AG04449 (cell line): Measurements from ENCODE around the gene IGFBPL1.
"Not testable (repeated sequence)": the region's sequence is repeated elsewhere in the genome, so short reads cannot be mapped to it uniquely, and the experiment has no call there.

Source experiments
- CTCF ChIA-PET: fragments of 350-600 bp; formaldehyde crosslinking; extraction: SDS; loops from one replicate; lab custom pipeline; 2021; ENCODE audit warnings: antibody characterized with exemption; lab: Yijun Ruan, JAX
- POLR2A ChIA-PET: fragments of 400-600, 350-600 bp; formaldehyde crosslinking; extraction: SDS; loops from one replicate; lab custom pipeline; 2020; ENCODE audit warnings: antibody characterized with exemption, inconsistent platforms; lab: Yijun Ruan, JAX
- DNase-seq: peaks from one replicate; pipeline ENCODE4 v3.0.0-alpha.2; 2010; ENCODE audit warnings: low read depth, low spot score
- H3K4me3 ChIP-seq: 2 replicates; pipeline ENCODE4 v1.5.1; 2011; ENCODE audit warnings: low read depth, mild to moderate bottlenecking, control low read depth, low read length
- TF ChIP-seq, protein P1 (sequence below): IDR thresholded peaks from one replicate; pipeline ENCODE4 v1.5.1; 2011; ENCODE audit warnings: mild to moderate bottlenecking, moderate library complexity, low read length, control low read depth, inconsistent platforms; ENCODE audit not compliant: insufficient read depth; ENCODE audit errors: missing control alignments

Gene IGFBPL1

DNA sequence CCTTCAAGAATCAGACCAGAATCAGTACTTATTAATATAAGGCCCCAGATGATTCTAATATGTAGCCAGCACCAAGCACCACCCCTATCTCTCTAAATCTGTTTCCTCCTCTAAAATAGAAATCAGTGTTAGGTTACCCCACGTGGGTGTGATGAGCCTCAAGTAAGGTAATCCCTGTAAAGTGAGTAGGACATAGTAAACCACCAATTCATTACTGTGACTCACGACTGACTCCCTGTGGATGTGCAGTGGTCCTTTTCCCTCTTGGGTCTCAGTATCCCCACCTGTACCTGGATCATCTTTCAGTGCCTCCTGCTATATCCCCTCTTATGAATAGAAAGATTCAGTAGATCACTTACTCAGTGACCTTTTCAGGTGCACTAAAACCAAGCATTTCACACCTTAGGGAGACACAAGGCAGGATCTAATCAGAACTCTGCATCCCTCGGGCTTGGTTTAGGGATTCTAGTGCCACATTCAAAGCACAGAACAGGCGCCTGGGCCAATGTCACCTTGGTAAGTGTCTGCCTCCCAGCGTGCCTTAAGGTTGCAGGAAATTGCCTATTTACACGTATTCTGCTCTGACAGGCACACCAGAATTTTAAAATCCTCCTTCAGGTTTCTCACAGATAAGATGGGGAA lies 43.9 kb downstream of the IGFBPL1 start:
- H3K4me3 ChIP-seq: no peak overlapping the region
- CTCF ChIA-PET: interaction anchor here (1.7 kb wide), 1 partner anchor 17 kb away, joined by 5 read pairs; no protein-coding TSS in a partner anchor
- POLR2A ChIA-PET: no interaction called here
- no peak for DNase-seq
- TF ChIP-seq, protein P1, sequence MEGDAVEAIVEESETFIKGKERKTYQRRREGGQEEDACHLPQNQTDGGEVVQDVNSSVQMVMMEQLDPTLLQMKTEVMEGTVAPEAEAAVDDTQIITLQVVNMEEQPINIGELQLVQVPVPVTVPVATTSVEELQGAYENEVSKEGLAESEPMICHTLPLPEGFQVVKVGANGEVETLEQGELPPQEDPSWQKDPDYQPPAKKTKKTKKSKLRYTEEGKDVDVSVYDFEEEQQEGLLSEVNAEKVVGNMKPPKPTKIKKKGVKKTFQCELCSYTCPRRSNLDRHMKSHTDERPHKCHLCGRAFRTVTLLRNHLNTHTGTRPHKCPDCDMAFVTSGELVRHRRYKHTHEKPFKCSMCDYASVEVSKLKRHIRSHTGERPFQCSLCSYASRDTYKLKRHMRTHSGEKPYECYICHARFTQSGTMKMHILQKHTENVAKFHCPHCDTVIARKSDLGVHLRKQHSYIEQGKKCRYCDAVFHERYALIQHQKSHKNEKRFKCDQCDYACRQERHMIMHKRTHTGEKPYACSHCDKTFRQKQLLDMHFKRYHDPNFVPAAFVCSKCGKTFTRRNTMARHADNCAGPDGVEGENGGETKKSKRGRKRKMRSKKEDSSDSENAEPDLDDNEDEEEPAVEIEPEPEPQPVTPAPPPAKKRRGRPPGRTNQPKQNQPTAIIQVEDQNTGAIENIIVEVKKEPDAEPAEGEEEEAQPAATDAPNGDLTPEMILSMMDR: no peak

DNA sequence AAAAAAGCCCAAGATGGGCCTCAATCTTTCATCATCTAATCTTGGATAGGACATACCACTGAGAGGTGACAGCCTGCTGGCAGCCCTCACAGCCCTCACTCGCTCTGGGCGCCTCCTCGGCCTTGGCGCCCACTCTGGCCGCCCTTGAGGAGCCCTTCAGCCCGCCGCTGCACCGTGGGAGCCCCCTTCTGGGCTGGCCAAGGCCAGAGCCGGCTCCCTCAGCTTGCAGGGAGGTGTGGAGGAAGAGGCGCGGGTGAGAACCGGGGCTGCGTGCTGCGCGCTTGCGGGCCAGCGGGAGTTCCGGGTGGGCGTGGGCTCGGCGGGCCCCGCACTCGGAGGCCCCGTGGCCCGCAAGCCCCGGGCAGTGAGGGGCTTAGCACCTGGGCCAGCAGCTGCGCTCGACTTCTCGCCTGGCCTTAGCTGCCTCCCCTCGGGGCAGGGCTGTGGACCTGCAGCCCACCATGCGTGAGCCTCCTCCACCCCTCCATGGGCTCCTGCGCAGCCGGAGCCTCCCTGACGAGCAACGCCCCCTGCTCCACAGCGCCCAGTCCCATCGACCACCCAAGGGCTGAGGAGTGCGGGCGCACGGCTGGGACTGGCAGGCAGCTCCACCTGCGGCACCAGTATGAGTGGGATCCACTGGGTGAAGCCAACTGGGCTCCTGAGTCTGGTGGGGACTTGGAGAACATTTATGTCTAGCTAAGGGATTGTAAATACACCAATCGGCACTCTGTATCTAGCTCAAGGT lies 46.7 kb downstream of the IGFBPL1 start:
- CTCF ChIA-PET: interaction anchor here (0.7 to 1.5 kb wide), 4 partner anchors 14 to 55 kb away, joined by 3 to 4 read pairs (median 3); no protein-coding TSS in a partner anchor
- POLR2A ChIA-PET, H3K4me3 ChIP-seq, DNase-seq: not testable (repeated sequence)

DNA sequence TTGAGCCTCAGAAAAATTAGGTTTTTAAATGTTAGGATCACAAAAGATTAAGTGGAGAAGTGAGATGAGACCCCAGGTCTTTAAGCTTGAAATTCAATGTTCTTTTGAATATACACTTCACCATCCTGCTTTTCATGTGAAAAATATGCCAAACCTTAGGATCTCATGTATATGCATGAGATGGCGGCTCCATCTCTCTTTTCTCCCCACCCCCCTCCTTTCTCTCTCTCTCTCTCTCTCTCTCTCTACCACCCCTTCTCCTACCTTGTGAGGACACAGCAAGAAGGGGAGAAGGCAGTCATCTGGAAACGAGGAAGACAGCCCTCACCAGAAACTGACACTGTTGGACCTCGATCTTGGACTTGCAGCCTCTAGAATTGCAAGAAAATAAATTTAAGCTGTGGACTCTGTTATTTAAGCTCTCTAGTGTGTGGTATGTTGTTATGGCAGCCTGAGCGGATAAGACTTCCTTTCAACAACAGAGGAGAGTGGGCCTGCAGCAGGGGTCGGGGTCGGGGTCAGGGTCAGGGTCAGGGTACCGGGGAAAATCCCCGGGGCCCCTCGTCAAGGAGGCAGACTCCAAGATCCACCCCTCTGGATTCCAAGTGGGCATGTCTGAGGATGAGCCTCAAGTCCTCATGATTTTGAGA lies 48.1 kb downstream of the IGFBPL1 start:
- CTCF ChIA-PET: interaction anchor here (0.7 to 1.0 kb wide), 4 partner anchors 12 to 472 kb away, joined by 3 to 4 read pairs (median 3); no protein-coding TSS in a partner anchor
- POLR2A ChIA-PET: no interaction called here
- DNase-seq: no peak

DNA sequence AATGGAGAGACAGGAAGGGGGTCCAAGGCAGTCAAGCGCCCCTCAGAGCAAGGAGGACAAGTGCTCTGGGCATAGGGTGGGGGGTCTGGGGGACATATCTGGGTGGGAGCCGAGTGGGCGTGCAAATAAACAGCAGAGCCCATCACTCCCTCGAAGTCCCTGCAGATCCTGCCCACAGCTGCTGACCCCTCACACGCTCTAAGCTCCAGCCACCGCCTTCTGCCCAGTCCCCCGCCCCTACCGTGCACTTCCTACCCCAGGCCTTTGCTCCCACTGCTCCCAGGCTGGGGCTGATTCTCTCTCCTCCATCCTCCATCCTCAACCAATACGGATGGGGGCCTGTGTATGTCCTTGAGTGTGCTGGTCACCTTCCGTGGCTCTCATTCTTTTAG lies 48.7 kb downstream of the IGFBPL1 start:
- TF ChIP-seq, protein P1: no peak
- no peak overlapping the region for H3K4me3 ChIP-seq
- DNase-seq: no peak
- CTCF ChIA-PET: interaction anchor here (0.7 to 0.9 kb wide), 2 partner anchors 13 to 471 kb away, joined by 3 to 4 read pairs; no protein-coding TSS in a partner anchor
- POLR2A ChIA-PET: no interaction called here

More for the DNA sequence above, 48.1 kb downstream of the IGFBPL1 start:
- TF ChIP-seq, protein P1: no peak
- H3K4me3 ChIP-seq: no peak overlapping the region

DNA sequence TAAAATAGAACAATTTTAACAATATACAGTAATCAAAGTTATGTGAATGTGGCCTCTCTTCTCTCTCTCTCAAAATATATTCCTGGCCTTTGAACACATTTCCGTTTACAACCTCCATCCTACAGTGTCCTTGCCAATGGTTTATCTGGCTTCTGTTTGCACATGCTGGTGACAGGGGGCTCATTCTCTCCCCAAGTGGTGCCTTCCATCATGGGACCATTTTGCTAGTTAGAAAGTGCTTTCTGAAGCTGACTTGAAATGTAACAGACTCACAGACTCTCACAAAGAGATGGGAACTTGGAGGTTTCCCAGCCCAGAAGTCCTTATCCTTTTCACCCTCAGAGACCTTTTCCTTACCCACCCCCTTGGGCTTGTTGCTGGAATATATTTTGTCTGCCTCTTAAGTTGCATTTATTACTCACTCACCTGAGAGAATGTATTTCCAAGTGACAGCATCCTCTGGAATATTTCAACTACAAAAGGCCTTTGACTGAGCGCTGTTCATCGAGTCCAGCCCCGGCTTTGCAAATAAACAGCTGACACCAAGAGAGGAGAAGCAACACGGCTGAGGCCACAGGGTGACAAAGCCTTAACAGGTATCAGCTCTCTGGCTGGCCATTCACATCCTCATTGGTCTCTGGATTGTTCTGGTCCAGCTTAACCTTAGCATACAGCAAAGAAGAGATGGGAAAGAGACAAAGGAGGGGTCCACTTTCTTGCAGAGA lies 49.2 kb downstream of the IGFBPL1 start:
- DNase-seq: no peak
- POLR2A ChIA-PET: no interaction called here
- CTCF ChIA-PET: interaction anchor here (0.9 to 1.2 kb wide), 4 partner anchors 9 to 58 kb away, joined by 3 to 7 read pairs (median 4); no protein-coding TSS in a partner anchor
- TF ChIP-seq, protein P1: no peak
- H3K4me3 ChIP-seq: no peak overlapping the region

DNA sequence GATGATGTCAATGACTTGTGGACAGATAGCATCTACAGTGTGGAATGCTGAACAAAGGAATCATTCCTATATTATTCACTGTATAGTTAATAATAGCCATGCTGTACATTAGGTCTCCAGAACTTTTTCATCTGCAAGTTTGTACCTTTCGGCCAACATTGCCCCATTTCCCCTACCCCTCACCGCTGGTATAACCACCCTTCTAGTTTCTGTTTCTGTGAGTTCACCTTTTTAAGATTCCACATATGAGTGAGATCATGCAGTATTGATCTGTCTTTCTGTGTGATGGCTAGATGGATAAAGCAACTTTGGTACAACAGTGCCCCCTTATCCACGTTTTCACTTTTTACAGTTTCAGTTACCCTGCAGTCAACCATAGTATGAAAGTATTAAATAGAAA lies 50.6 kb downstream of the IGFBPL1 start:
- DNase-seq: no peak
- ChIA-PET POLR2A (no interaction called here), CTCF (interaction anchor here (0.9 to 1.2 kb wide), 4 partner anchors 10 to 59 kb away, joined by 3 to 7 read pairs (median 4); no protein-coding TSS in a partner anchor)
- H3K4me3 ChIP-seq: no peak overlapping the region
- TF ChIP-seq, protein P1: no peak
